AG10803 (cell line): ENCODE data around the gene PCYT1B.

Experiments used
- DNase-seq: peaks from one replicate; pipeline ENCODE4 v3.0.0; 2010; ENCODE audit warnings: low read depth
- H3K4me3 ChIP-seq: 2 replicates; pipeline ENCODE4 v1.5.1; 2011; ENCODE audit warnings: mild to moderate bottlenecking, low read length, control low read depth
- CTCF ChIP-seq: conservative IDR thresholded peaks from 2 replicates; pipeline ENCODE4 v1.5.1; 2011; ENCODE audit warnings: mild to moderate bottlenecking, low read length, control low read depth, inconsistent platforms

PCYT1B gene

DNA sequence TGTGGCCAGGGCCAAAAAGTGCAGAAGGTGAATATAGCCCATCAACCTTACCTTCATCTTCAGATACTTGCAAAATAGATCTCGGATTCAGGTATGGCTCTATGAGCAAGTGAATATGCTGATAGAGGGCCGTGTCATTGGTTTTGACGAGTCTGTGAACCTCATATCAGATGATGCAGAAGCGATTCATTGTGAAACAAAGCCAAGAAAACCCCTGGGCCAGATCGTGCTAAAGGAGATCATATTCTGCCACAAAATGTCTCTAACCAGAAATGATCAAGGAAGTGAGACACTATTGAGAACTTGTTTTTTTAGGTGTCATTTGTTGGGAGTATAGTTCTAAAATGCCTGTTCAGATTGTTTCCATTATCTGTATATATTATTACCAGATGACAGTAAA lies 133.7 kb downstream of the PCYT1B start:
- no peak overlapping the region for H3K4me3 ChIP-seq
- no peak for DNase-seq
- no peak for TF ChIP-seq CTCF

GRCh38 chrX:24508375-24508774 lies 138.8 kb downstream of the PCYT1B start:
- TF ChIP-seq CTCF: no peak
- no peak for DNase-seq
- H3K4me3 ChIP-seq: no peak overlapping the region
